Activated CD4-positive, CD25-positive, alpha-beta regulatory T cell treated with anti-CD3 and anti-CD28 coated beads, Interleukin-2, amount 50 U/mL, for 72 hours (primary cell): ENCODE data around the gene PEX11B.

ENCODE experiments used
- DNase-seq: peaks from one replicate; pipeline ENCODE4 v3.0.0; 2021

The PEX11B gene, protein sequence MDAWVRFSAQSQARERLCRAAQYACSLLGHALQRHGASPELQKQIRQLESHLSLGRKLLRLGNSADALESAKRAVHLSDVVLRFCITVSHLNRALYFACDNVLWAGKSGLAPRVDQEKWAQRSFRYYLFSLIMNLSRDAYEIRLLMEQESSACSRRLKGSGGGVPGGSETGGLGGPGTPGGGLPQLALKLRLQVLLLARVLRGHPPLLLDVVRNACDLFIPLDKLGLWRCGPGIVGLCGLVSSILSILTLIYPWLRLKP

DNA sequence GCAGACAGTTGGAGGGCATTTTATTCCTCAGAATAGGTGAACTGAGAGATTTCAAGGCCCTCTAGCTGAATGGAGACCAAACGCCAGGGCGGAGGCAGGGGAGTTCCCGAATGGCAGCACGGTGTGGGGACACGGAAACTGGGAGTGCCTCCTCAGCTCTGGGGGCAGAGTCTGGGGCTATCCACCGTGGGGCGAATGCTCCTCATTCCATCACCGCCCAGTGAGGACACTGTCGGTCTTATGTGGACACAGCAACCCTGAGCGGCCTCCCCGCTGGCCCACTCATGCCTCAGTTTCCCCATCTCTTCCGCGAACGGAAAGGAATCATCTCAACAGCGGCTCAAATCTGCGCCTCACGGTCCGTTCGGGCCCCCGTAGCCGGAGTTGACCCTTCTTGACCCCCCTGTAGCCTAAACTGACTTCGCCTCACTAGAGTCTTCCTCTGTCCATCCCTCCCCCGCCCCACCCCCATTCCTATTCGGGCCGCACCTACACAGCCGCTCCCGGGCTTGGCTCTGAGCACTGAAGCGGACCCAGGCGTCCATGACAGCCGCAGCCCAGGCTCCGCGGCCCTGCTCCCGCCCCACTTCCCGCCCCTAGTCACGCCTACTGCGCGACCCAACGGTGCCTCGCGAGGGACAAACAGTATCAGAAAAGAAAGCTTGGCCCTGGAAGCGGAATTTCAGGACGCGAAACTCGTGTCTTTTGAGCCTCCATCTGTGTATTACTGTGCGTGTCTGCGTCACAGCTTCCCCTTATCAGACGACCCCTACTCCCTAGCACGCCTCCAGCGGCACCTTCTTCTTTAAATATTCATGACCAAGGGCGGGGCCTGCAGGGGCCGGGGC, at the start of gene PEX11B:
Gene PEX11B (minus strand): TSS at position 574 of the 848 bp plus-strand sequence. CDS start 29 bp downstream, at position 545.
- peak; percentile 90 for DNase-seq

DNA sequence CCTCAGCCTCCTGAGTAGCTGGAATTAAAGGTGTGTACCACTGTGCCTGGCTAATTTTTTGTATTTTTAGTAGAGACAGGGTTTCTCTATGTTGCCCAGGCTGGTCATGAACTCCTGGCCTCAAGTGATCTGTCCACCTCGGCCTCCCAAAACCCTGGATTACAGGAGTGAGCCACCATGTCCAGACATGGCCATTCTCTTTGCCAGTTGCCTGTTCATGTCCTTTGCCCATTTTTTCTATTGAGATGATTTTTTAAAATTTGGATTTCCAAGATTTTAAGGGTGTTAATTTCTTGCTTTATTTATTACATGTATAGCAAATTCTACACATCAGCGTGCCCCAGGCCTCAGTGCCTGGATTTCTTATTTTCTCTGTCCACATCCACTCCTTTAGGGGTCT, 48.8 kb upstream of the PEX11B start:
- DNase-seq, result no peak

DNA sequence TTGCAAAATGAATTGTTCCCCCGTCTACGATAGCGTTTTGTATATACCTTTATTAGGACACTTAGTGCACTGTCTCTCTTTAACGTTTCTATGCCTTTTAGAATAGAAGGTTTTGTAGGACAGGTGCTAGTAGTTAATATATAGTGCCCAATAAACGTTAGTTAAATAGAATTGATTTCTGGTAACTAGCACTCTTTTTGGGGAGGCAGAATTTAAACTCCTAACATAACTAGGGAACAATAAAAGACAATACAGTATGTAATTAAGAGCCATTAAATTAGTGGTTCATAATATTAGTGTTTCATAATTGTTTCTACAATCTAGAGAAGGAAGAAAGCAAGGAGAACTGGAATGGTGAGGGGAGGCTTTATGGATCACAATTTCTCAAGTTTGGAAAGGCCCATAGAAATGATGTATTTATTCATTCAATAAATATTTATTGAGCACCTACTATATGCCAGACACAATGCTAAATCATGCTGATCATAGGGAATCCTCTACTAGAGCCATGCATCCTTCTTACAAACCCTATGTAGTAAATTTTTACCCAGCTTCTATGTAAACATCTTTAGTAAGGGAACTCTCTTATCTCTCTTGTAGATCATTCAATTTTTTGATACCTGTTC, 46.7 kb upstream of the PEX11B start:
- DNase-seq, result no peak

DNA sequence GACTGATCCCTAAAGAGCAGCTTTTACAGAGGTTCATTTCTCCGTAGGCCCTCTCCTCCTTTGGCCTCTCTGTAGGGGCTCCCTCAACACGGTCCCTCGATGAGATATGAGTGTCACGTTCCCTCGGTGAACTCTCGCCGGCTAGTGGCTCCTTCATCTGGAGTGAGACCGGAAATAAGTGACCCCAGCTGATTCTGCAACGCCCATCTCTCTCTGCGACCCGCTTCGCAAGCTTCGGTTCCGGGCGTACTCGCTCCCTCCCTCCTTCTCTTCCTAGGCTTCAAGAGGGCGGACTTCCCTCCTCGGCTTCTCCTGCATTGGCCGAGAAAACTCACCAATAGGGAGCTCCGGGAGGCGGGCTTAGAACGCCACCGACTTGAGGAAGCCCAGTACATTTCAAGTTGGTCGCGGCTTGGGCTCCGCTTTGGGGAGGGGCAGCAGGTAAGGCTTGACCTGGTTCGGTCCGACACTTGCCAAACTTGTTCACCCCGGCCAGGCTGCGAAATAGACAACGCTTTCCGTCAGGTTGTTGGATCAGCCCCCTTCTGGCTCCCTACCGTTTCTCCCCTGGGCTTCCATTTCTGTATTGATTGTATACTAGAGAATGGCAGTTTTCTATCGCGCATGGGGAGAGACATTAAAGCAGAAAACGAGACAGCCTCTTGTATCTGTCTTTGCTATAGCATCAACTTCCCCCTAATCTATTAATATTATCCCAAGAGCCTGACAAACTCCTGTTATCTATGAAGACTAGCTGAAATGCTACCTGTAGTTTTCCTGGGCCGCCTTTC, 46.0 kb upstream of the PEX11B start, which contains the start of the genes ANKRD34A and POLR3GL:
Gene ANKRD34A (minus strand): TSS at position 248 of the 791 bp plus-strand sequence. CDS start 2,816 bp downstream, outside the sequence.
Gene POLR3GL (plus strand): TSS at position 363 of the 791 bp plus-strand sequence. CDS start 10,176 bp downstream, outside the sequence.
- DNase-seq, result peak; percentile 87

DNA sequence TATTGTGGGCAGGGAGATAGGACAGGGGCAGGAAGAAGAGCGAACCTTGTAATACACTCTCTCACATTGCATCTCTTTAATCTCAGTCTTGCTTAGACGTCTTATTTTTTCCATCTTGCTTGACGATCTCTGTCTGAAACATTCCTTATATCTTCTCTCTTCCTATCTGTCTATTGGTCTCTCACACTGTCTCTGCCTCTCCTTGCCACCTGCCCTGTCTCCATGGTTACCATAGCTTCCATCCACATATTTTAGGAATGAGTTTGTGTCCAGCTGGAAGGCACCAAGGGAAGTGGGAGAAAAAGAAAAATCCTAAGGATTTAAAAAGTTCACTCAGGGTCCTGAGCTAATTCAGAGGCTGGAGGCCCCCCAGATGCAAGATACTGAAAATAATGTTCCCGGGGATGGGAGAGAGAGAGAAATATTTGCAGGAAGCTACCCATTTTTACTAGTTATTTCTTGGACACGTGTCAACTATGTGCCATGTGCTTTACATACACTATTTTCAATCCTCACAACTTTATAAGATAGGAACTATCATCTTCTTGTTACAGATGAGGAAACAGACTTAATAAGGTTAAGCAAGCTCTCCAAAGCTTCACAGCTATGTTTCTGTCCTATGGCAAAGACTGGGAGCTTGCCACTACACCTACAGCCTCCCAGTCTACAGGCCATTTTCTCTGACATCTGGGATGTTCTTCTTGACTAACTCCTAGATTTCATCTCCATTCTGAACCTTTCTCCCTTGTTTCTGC, 44.9 kb upstream of the PEX11B start:
- no peak for DNase-seq

DNA sequence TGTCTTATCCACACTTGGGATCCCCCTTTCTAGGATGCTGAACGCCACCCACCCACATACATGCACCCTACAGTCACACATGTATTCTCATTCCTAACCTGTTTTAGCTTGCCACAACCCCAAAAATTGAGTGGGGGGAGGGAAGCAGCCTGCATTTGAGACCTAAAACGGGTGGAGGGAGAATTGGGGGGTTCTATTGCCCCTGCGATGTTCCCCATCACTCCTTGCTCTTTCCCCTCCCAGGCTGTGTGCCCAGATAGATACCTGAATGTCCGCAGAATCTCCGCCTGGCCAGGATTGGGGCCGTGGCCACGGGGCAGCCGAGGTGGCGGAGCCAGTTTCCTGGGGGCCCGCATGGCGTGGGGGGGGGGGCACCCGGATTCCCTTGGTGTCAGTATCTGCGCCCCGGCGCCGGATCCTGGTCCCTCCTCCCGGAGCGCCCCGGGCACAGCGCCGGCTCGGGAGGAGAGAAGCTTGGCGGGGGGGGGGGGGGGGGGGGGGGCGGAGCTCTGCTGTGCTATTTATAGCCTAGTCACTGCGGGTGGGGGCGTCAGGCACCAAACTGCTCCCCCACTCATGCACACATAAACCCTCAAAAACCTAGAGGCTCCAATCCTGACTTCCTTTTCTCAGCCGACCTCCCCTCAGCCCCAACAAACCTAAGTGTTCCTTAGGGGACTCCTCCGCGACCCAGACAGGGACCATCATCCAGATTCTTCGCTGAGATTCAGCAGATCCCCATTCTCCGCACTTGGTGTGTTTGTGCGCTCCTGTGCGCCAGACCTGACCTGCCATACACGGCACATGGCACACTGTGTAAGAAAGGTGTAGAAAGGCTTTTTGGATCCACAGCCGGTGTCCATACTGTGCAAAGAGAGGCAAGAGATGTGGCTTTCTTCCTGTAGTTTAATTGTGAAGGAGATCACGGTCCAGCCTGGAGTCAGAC, 43.9 kb upstream of the PEX11B start:
- DNase-seq, result no peak

DNA sequence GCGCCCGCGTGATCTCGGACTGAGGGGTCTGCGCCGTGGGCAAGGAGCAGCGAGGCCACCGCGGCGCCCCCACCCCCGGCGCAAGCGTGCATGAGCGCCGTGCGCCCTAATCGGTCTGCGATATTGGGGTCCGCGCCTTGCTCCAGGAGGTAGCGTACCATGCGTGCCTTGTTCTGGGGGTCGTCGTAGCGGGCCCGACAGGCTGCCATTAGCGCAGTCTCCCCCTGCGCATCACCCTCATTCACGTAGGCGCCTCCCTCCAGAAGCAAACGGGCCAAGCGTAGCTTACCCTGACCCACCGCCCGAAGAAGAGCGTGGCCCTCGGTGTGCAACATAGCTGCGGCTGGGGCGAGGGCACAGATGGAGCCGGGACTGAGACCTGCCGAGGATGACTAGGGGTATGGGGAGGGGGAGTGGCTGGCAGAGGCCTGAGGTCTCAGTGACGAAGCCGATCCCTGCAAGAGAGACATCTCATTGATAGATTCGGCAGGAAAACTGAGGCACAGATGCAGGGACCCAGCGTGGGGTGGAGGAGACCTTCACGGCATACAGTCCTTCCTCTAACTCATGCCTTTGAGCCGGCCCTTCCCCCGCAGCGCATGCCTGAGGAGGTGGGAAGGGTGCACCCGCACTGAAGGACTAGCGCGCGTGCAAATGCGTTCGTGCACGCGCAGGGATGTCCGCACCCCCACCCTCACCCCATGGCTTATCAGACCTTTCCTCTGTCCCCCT, 43.1 kb upstream of the PEX11B start:
- peak; percentile 47 for DNase-seq

DNA sequence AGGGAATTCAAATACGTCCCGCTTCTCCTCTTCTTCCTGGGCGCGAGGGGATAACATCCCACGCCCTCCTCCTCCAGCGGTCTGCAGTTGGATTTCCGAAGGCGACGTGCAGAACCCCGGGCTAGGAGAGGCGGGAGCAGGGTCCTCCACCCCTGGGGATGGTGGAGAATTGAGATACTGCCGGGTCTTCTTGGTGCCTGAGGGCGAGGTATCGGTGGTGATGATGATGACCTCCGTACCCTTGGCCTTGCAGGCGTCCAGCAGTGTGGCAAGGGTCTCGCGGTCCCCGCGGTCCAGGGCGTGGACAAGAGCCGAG, 42.5 kb upstream of the PEX11B start:
- DNase-seq, result no peak

DNA sequence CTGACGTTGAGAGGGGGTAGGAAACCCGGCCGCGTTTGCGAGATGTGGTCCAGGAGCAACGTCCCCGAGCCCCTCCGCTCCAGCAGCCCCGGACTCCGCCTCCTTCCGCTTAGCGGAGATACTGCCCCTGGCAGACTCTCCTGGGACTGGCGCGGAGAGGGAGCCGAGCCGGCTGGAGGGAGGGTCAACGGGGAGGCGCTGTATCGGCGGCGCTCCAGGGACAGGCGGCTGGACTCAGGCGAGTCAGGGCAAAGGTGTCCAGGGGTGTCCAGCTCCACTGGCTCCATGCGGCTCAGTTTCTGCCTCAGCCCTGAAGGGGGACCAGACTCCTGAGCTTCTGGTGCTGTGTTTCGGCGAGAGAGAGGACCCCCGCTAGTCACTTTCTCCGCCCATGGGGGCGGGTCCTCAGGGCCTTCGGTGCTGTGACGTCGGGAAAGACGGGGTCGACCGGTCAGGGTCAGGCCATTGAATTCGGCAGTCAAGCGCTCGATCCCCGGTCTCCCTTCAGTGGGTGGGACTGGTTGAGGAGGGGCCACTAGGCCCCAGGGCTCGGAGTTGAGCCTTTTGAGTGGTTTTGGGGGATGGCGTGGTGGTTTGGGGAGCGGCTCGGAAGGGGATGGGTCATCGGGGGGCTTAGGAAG, 42.1 kb upstream of the PEX11B start:
- peak; percentile 45 for DNase-seq

DNA sequence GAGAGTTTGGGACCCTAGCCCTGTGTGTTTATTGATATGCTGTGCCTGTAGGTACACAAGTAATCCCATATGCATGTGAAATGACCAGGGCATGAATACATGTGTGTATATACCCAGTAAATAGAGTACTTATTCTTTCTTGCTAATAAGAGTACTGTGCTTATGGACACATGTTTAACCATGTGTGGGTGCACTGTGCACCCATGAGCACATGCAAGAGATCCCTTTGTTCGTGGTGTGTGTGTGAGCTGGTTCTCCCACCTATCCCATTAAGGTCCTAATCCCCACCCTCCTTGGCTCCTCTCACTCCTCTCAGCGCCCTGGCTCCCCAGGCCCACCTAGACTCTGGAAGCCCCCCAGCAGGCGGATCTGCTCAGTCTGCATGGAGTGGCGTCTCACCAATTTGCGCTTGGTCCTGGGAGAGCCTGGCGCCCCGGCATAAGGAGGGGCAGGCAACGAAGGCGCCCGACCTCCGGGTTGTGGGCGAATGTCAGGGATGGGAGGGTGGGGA, 41.5 kb upstream of the PEX11B start:
- DNase-seq, result no peak

DNA sequence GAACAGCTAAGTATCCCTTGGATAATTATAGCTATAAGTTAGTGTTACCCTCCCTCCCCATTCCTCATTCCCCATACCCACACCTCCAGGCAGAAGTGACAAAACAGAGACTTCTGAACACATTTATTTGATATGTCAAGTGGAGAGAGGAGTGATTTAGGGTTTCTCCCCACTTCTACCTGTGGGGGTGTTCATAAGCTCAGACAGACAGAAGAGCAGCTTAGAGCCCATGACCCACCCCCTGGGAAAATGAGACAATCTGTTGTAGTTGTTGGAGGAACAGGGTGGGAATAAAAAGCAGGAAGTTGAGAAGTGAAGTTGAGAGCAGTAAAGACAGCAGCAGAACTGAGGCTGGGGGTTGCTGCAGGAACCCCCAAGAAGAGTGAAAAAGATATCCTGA, 40.8 kb upstream of the PEX11B start:
- no peak for DNase-seq

DNA sequence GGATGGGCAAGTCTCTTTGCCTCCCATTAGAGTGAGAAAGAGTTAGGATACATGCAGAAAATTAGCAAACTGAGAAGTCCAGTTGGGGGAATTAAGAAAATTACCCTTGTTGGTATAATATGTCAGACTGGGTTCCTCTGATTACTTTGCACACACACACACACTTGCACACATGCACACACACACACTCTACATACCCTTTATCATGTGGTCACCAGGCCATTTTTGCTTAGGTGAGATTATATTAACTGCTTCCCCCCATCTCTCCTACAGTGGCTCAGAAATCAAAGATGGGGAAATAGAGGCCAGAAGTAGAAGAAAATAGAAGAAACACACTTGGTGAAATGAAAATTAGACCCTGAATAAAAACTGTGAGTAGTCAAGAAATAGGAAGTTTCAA, 40.2 kb upstream of the PEX11B start:
- DNase-seq, result no peak

DNA sequence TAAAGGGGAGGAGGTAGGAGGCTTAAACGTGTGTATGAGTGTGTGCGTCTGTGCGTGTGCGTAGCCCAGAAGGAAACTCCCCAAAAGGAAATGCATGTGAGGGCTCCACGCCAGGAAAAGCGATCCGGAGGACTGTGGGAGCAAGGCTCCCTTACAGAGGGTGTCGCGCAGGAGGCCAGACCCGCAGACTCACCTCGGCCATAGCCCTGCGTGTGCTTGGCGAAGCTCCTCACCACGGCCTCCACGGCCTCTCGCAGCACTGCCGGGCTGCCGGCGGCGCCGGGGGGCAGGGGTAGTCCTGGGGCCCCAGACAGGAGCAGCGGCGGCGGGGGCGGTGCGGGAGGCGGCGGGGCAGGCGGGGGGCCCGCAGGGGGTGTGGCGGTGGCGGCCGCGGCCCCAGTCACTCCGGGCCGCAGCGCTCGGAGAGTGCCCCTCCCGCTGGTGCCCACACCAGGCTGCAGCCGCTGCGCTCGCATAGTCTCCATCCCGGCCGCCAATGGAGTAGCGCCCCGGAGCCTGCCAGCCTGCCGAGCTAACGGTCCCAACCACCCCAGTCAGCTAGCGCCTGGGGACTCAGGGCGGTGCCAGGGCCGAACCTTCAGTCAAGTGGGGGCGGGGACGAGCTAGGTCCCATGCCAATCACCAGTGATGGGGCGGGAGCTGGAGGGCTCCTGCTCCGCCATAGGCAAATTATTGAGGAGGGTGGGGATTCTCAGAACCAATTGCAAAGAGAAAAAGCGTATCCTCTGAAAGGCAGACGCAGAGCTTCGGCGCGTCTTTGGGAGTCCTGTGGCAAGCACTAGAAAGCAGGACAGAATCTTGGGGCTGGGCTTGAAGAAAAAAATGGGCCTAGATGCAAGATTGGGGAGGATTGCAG, 39.2 kb upstream of the PEX11B start, which contains the start of gene LIX1L:
Gene LIX1L (minus strand): TSS at position 575 of the 877 bp plus-strand sequence. CDS start 90 bp downstream, at position 485.
- peak; percentile 92 for DNase-seq

DNA sequence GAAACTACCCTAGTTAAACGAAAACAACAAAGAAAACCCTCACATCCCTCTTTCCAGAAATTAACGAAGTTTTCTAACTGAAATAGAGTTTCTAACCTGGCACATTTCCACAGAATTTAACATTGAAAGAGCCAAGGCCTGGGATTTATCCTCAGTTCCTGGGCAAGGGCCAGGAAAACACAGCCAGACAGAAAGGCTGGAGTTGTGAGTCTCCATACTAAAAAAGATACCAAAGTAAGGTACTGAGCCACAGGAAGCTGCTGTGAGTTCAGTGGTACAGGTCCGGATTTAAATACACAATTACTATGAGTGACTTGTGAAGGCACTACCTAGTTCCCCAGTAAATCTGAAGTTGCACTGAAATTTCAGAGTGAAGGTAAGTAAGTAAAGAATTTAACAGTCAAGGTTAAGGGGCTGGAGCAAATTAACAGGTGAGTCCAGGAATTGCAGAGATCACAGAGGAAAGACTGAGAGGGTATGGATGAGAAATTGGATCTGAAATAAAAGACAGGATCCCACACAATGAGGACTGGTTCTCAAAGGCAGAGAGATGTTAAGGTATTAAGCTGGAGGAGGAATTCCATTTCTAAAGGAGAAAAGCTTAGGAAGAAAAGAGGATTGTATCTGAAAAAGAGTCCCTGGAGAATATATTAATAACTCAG, 38.4 kb upstream of the PEX11B start:
- no peak for DNase-seq

DNA sequence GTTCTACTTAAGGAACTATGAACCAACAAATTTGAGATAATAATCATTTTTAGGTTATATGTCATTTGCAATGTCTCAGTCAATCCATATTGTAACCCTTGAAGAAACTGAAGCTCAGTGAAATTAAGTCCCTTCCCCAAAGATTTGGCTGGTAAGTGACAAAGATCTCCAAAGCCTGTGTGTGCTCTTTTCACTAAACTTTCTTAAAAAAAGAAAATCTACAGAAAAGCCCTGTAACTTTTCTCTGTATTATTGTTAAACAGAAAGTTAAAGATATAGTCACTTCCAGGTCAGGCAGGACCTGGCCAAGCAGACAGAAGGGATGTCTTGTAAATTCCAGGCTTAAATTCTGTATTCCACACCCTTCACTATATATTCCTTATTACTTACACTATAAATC, 37.8 kb upstream of the PEX11B start:
- DNase-seq, result no peak

DNA sequence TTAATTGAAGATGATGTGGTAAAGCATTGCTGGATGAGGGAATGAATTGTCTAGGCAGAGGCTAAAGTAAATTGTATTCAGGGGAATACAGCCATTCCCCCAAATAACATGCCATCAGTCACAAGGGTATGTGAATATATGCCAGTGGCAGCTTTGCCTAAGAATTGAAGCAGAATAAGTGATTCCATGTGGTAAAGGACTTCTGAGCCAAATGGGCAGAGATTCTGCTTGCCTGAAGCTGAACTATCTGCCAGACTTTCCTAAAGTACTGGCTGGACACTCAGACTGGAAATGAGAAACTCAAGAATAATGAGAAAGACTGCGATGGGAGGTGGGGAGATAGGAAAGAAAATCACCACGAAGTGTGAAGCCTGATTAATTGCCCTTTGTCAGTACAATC, 36.9 kb upstream of the PEX11B start:
- no peak for DNase-seq

DNA sequence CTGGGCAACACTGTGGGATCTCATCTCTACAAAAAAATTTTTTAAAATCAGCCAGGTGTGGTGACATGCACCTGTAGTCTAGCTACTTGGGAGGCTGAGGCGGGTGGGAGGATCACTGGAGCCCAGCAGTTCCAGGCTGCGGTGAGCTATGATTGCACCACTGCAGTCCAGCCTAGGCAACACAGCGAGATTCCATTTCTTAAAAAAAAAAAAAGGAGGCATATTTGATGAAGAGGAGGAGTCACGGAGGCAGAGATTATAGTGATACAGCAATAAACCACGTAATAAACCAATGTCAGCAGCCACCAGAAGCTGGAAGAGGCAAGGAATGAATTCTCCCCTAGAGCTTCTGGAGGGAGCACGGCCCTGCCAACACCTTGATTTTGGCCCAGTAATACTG, 35.3 kb upstream of the PEX11B start:
- no peak for DNase-seq

DNA sequence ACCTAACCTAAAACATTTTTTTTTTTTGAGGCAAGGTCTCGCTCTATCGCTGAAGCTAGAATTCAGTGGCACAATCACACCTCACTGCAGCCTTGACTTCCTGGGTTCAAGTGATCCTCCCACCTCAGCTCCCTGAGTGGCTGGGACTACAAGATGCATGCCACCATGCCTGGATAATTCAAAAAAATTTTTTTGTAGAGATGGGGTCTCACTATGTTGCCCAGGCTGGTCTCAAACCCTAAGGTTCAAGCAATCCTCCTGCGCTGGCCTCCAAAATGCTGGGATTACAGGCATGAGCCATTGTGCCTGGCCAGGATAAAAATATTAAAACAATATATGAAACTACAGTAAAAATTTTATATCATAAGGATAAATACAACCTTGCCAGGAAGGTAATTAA, 34.4 kb upstream of the PEX11B start:
- no peak for DNase-seq
